HG03064 (cell line): ENCODE measurements around the gene DENND1A.

Source experiments
- ATAC-seq: cut with Tn5 transposase; IDR thresholded peaks from one replicate; pipeline ENCODE4 v1.9.1; 2021; ENCODE audit warnings: low read depth; ENCODE audit not compliant: unreplicated experiment

The DENND1A gene

DNA sequence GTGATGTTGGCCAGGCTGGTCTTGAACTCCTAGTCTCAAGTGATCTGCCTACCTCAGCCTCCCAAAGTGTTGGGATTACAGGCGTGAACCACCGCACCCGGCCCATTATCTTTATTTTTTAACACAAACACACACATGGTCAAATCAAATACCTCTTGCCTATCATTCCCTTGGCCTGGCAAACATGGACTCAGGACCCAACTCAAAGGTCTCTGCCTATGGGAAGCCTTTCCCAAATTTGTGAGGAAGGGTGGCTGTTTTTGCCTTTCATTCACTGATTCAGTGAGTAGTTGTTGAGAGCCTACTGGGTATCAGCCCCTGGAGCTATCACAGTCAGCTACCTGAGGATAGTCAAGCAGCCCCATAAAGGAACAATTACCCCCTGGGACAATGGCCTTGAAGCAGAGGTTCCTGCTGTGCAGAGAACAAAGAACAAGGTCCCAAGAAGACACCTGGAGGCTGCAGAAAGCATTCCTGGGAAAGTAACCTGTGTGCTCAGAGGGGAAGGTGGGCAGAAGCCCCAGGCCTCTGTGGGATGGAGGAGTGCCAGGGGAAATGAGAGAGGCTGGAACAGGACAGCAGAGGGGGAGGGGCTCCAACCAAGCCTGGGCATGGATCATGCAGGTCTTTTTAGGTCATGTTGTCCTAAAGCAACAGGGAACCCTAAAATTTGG, 447.5 kb downstream of the DENND1A start:
- ATAC-seq: no peak

DNA sequence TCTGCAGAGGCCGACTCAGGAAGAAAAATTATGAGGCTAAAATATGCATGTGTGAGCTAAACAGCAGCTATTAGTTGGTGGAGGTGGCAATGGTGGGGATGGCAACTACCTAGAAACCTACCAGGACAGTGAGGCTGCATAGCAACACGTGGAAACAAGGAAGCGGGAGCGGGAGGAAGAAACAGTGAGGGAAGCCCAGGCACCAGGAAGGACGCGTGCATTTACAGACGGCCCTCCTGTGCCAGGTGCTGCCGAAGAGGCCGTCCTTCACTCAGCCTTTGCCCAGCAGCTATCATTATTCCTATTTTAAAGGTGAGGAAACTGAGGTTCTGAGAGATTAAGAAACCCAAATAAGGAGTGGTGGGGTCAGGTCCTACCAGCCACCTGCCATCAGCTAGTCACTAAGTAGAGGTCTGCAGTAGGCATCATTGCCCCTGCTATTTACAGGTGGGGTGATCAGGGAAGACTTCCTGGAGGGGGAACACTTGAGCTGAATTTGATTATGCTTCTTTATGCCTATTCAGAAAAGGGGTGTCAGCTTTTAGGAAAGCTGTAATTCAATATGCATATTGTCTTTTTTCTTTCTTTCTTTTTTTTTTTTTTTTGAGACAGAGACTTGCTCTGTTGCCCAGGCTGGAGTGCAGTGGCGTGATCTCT, 448.6 kb downstream of the DENND1A start:
- ATAC-seq: no peak

DNA sequence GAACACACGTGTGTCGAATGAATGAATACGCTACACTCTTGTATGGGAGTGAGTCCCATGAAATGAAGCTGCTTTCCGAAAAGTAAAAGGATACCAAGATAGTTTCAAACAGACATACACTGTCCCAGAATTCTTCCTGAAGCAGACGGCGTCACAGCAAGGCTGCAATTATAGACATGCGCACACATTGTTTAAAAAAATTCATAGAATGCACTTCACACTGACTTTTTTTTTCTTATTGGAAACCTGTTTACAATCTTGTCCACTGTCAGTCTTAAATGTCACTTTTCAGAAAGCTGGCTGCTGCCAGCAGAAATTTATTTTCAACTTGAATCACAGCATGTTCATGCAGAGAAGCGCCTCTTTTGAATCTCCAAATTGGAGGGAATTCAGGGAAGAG, 449.1 kb downstream of the DENND1A start:
- ATAC-seq: no peak

DNA sequence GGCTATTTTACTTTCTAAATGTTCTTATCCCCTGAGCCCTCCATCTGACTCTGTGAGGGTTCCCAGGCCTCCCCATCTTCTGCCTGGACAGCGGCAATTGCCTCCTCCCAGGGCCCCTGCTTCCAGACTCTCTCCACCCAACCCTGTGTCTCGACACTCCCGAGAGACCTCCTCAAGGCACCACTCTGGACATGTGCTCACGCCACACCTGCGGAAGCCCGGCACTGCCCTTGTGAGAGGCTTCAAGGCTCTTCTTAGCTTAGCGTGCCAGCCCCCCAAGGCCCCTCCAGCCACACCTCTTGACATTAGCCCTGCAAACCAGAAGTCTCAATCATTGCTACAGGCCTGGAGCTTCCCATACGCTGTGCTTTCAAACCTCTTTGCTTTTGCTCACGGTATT, 449.8 kb downstream of the DENND1A start:
- no peak for ATAC-seq

DNA sequence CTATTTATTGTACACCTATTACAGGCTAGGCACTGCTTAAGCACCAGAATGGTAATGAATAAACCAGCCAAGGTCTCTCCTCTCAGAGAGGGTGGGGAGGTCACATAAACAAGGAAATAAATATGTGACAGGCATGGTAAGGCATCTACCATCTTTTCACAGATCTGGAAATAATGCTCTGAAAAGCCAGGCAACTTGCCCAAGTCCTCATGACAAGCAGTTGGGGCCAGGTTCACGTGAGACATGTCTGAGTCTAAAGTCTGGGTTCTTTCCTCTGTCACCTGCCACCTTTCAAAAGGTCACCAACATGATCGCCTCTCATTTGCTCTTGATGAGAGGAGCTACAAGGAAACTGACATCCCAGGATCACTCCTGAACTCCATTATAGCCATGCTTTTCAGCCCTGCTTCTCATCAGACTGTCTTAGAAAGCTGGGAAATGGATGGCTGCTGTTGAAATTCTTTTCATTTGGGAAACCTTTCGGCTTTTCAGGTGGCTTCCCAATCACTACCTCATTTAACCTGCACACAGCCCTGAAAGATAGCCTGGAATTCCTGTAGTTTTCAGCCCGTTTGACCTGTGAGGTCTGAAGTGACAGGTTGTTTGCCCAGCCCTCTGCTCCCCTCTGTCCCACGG, 450.8 kb downstream of the DENND1A start:
- no peak for ATAC-seq

DNA sequence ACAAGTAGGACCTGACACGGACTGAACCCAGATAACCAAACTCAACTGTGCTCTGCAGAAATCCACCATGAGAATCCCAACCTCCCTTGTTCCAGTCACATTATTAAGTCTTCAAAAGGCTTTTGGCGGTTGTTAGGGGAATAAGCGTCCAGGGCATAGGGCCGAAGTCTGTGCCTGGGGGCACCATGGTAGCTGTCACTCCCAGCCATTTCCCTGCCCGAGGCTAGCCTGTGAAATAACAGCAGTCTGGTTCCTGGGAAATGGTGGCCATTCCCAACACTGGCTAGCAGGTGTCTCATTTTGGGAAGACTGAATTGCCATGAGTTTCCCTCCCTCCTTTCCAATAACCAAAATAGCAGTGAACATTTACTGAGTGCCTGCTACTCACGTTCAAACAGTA, 451.8 kb downstream of the DENND1A start:
- no peak for ATAC-seq

DNA sequence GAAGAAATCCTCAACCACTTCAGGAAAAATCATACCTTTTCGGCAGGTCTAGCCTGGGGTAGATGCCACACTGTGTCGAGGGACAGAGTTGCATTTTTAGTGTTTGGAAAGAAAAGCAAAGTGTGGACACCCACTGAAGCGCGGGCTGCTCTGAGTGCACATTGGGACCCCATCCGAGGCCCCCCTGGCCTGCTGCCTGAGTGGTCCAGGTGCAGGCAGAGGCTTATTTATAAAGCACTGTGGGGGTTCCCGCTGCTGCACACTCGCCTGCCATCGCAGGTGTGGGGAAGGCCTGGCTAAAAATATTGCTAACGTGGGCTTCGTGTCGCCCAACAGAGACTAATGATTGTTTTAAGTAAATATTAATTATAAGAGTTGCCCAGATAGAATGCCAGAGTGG, 454.5 kb downstream of the DENND1A start:
- no peak for ATAC-seq

DNA sequence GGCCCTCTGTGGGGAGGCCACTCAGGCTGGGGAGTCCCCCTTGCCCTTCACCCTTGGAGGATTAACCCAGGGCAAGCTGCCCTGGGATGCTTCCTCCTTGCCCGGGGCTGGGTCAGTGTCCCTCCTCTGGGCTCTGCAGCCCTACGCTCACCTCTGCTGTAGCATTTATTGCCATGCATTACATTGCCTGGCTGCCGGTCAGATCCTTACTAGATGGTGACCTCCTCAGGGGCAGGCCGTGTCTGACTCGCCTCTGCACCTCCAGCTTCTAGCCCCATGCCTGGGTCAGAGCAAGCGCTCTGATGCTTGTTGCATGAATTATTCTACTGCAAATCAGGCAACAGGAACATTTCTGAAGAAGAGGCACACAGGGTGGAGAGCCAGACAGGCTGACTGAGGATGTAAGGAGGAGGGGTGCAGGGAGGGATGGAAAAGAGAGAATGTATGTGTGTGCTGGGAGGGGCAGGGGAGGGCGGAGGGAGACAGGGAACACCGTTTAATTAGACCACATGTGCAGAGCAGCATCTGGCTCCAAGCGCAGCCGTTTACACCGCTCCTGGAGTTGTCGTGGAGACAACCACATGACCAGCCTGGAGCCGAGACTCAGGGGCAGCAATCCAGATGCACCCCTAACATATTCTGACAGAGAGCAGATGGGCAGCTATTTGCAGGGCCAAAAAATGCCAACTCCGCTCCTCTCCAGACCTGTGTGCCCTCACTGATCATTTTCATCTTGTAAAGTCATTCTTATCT, 456.9 kb downstream of the DENND1A start:
- no peak for ATAC-seq

DNA sequence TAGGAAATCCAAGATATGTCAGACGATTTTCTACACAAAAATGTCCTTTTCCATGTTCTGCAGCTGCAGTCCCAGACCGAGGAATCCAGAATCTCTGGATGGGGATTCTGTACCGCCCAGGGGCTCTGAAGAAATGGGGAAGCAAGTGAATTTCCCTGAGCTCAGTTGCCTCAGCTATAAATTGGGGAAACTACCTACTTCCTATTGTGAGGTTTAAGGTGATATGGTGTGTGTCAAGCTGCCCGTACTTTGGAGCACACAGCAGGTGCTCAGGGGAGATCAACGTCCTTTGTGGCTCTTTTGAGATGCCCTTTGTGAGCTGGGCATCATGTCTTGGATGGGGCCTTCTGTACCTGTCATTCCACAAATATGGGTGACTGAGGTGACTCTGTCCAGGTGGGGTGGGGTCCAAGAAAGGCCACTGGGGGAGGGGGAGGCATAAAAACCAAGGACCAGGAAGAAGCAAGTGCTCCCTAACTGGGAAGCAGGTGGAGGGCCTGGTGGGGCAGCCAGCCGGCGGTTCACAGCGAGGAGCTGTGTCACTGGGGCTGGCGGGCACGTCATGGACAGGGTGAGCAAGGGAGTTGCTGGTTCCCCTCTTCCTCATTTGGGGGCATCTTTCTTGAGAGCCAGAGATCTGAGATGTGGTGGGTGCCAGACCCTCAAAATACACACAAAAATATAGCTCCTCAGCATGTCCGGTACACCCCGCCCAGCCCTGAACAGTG, 457.9 kb downstream of the DENND1A start:
- ATAC-seq: no peak

DNA sequence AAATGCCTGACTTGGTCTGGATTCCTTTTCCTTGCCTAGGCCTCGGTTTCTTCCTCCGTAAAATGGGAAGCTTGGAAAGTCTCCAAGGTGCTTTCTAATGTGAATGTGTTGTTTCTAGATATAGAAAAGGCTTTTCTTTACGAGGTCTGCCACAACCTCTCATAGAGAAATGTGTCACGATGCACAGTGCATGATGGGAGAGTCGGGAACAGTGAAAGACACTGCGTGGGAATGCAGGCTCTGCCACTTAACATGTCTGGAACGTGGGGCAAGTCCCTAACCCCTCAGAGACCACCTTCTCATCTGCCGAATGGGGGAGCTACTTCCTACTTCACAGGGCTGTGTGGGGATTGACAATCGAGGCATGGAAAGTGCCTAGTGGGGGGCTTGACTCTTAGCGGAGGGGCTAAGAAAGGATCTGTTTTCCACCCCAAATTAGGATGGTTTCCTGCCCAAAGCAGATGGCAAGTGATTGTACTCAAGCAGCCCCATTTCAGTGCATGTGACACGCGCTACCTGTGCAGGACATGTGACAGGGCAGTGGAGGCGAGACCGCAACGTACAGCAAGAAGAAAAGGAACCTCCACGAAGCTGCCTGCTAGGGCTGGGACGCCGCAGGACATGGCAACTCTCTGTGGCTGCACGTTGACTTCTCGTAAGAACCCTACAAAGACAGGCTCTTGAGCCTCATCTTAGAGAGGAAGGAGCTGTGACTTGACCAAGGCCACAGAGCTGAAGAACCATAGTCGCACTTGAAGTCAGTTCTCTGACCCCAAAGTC, 458.7 kb downstream of the DENND1A start:
- ATAC-seq: no peak

DNA sequence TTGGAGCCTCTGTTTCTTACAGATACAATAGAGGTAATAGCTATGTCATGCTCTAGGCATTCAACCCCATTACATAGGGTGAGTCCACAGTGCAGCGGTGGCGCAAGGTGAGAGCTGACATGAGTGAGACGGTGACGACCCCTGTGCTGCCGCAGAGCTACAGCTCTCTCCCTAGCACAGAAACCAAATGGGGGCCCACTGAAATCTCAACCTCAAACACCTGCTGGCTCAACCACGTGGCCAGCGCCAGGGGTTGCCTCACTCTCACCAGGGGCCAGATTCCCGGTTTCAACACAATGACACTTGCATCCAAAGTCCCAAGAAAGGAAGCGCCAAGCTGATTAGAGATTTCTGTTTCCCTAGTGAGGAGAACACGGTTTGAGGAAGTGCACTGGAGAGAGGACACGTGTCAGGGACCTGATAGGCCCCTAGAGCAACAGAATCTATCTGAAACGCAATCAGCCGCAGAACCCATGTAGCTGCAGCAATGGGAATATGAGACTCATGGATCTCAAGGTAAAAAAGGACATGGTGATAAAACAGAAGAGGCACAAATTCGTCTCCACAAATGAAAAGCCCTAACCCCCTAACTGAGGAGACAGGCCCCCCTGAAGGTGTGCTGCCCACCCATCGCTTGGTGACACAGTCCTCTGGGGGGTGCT, 459.7 kb downstream of the DENND1A start:
- ATAC-seq: no peak

DNA sequence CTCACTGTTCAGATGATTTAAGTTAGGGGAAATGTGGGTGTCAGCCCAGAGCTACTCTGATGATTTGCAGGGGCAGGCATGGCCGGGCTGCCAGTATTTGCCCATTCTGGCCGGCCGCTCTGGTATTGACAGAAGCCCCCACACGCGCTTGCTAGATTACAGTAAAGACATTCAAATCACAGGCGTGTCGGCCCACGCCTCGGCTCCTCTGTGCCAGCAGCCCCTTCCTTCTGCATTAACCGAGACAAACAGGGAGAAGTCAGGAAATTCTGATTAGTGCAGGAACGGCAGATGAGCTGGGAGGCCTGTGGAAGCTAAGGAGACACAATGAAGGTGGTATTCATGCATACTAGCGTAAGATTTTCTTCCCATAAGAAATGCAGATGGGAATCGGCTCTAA, 460.6 kb downstream of the DENND1A start:
- ATAC-seq: no peak

DNA sequence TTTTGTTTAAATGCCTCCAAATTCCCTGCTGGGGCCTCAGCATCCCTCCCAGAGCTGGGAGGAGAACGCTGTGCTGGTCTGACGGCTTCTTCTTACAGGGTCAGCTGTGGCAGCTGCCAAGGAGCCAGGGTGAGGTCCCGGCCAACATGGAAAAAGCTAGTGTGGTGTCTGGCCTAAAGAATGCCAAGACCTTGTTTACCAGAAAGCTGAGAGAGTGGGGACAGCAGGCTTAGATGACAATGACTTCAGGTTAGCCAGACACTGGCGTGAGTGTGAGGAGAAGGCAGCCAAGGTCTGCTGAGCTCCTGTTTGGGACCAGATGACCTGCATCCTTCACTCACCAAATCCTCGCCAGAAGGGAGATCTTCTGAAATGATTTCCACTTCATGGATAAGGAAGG, 461.4 kb downstream of the DENND1A start:
- ATAC-seq: no peak

DNA sequence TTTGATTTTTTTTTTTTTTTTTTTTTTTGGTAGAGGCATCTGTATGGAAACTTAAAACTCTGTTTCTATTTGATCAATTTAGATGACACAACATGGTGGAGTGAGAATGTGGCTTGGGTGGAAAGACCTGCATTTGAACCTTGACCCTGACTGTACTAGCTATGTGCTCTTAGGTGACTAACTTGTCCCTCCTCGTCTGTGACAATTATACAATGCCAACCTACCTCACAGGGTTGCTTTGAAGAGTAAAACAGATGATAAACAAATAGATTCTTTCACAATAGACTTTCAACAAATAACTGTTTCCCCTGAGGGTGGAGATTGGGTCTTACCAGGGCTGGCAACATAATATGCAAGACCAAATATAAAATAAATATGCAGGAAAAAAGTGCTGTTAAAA, 464.6 kb downstream of the DENND1A start:
- no peak for ATAC-seq

DNA sequence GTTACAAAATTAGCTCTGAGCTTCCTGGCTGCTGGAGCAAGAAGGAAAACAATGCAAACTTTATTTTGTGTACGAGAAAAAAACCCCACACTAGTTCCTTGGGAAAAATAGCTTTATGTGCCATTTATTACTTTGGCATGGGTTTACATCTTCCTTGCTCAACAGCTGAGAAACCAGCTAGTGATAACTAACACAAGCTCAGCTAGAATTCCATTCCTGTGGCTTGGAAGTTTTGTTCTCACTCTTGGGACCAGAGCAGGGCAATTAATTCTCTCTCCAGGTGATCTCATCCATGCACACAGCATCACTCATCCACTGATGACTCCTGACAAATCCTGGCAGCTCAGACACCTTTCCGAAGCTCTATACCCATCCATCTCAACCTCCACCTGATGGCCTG, 469.8 kb downstream of the DENND1A start:
- ATAC-seq: no peak

DNA sequence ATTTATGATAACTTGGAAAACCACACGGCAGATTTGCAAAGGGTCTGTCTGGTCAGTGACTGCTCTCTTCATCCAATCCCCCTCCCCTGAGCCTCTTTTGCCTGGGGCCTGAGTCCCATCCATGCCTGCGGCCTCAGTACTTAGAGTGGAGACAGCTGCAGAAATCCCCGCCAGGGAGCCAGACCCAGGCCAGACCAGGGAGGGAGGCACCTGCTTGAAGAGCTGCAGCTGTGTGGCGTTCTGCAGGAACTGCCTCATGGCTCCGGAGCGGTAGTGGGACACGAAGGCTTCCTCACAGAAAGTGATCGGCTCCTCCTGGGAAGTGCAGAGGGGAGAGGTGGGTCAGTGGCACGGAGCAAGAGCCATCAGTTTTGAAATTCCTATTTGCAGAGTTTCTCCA, 472.3 kb downstream of the DENND1A start:
- ATAC-seq: no peak

DNA sequence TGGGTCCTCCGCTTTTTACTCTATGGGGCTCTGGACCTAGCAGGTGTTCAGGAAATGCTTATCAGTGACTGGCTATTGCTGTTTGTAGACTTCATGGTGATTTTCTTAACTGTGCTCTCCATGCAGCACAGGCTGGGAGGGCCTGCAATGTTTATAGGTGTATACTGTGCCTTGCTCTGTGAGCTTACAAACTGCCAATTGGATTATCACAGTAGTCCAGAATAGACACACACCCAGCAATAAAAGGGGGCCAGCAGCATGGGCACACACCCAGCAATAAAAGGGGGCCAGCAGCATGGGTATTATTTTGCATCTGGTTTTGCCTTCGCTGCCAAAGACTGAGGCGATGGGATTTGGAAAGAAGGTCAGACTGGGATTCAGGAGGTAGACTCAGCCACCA, 473.9 kb downstream of the DENND1A start:
- ATAC-seq: no peak

DNA sequence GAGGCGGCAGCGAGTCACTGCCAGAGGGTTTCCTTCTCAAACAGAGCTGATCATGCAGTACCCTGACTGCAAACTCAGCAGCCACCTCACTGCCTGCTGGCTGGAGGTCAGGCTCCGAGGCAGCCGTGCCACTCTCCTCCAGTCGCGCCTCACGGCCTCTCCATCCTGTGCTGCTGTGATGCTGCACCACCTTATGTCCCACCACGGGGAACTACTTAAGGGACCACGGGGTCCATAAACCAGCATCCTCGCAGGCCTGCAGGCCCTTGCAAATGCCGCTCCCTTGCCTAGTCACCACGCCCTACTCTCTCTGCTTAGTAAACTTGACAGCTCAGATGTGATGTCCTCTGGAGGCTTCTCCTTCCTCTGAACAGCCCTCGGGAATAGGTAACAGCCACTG, 474.7 kb downstream of the DENND1A start:
- no peak for ATAC-seq

DNA sequence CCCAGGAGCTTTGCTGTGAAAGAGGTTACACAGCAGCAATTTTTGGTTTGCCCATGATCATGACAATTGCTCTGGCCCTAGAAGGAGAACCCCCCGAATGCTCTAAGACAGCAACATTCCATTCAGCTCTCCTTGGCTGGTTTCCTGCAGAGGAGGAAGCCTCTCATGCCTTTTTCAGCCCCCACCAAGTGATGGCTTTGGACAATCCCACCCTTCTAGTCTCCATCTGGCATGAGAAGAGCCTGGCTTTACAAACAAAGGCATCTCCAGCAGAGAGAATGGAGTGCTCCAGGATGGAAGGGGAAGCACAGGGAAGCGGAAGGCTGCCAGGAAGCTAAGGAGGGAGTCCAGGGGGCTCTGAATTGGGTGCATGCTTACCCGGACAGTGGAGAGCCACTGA, 475.6 kb downstream of the DENND1A start:
- no peak for ATAC-seq
